Thymus (tissue), 11 donors: Measurements from ENCODE around the gene SLX4IP. TPM values are rescaled to one million over a fixed set of nuclear protein-coding genes. Genes with fewer than 3 reads are reported as not detected.

Experiments
- DNase-seq, 9 donors: peaks; one replicate each; pipeline ENCODE4 v3.0.0-alpha.2; 2013; ENCODE audit warnings: low spot score in 9 of 9, low read depth in 6 of 9, missing footprints in 1 of 9
- H3K27ac ChIP-seq, 2 donors: one replicate each; pipeline ENCODE4 v1.5.1; 2013; ENCODE audit warnings: control low read depth in 1 of 2, low read depth in 1 of 2, low read length in 1 of 2, mild to moderate bottlenecking in 1 of 2, moderate library complexity in 1 of 2
- H3K27me3 ChIP-seq, 2 donors: one replicate each; pipeline ENCODE4 v1.5.1; 2013; ENCODE audit warnings: low read length in 1 of 2; ENCODE audit not compliant: control insufficient read depth in 2 of 2, insufficient read depth in 1 of 2
- H3K36me3 ChIP-seq, 2 donors: one replicate each; pipeline ENCODE4 v1.5.1; 2013; ENCODE audit warnings: low read length in 1 of 2, mild to moderate bottlenecking in 1 of 2, moderate library complexity in 1 of 2; ENCODE audit not compliant: control insufficient read depth in 2 of 2, insufficient read depth in 2 of 2
- H3K4me1 ChIP-seq, 2 donors: one replicate each; pipeline ENCODE4 v1.5.1; 2013; ENCODE audit warnings: low read length in 2 of 2; ENCODE audit not compliant: control insufficient read depth in 2 of 2, insufficient read depth in 2 of 2
- H3K4me3 ChIP-seq, 2 donors: one replicate each; pipeline ENCODE4 v1.5.1; 2013; ENCODE audit warnings: low read length in 2 of 2, control low read depth in 1 of 2, mild to moderate bottlenecking in 1 of 2
- H3K9me3 ChIP-seq, 2 donors: one replicate each; pipeline ENCODE4 v1.5.1; 2013; ENCODE audit warnings: low read length in 1 of 2, mild to moderate bottlenecking in 1 of 2; ENCODE audit not compliant: control insufficient read depth in 2 of 2, insufficient read depth in 1 of 2
- WGBS: extraction: QIAGEN DNeasy Blood & Tissue Kit; methylation state at CpG from one replicate; pipeline ENCODE4 v1.1.7; 2013; 5-methylcytosine and 5-hydroxymethylcytosine counted together
- polyA plus RNA-seq: library from polyadenylated mRNA; stranded (reverse); fragments of 200-250 nt; gene quantifications from one replicate; pipeline ENCODE4 v1.2.3, GENCODE V29; 2013
- total RNA-seq: library from RNA; stranded (reverse); fragments of 120-200 nt; gene quantifications from one replicate; pipeline ENCODE4 v1.2.4, GENCODE V29; 2013
- donor health status: healthy.

Gene SLX4IP
- total and polyA plus RNA-seq, 2 donors = 5.1 to 7.4 TPM

GRCh38 chr20:10513061-10513460, 78.0 kb downstream of the SLX4IP start:
- peaks cover 4 to 22% of the 10 kb centered on the region in 2 donors for H3K4me1 ChIP-seq
- H3K27me3 ChIP-seq = no peaks in the 10 kb centered on the region
- no peak overlapping the region for H3K4me3 ChIP-seq
- H3K27ac ChIP-seq = no peak overlapping the region
- no peak for DNase-seq
- no peaks in the 10 kb centered on the region for H3K36me3 ChIP-seq
- no peaks in the 10 kb centered on the region for H3K9me3 ChIP-seq
- 97% methylated on average over 2 of the region's 2 CpGs for WGBS

- H3K4me3 ChIP-seq = no peak overlapping the region
- H3K27me3 ChIP-seq = no peaks in the 10 kb centered on the region
- 60% methylated on average over 4 of the region's 4 CpGs for WGBS
- no peak for DNase-seq
- H3K36me3 ChIP-seq = no peaks in the 10 kb centered on the region
- H3K9me3 ChIP-seq = no peaks in the 10 kb centered on the region
- H3K27ac ChIP-seq = no peak overlapping the region
- H3K4me1 ChIP-seq = peaks cover 4 to 16% of the 10 kb centered on the region in 2 donors
Measured at GRCh38 chr20:10513931-10514575, 78.9 kb downstream of the SLX4IP start.

GRCh38 chr20:10516529-10516928, 81.4 kb downstream of the SLX4IP start:
- DNase-seq = no peak
- no peak overlapping the region for H3K4me3 ChIP-seq
- H3K4me1 ChIP-seq = peaks cover 4 to 12% of the 10 kb centered on the region in 2 donors
- no peaks in the 10 kb centered on the region for H3K9me3 ChIP-seq
- H3K36me3 ChIP-seq = no peaks in the 10 kb centered on the region
- H3K27ac ChIP-seq = no peak overlapping the region
- H3K27me3 ChIP-seq = no peaks in the 10 kb centered on the region
- WGBS = 48% methylated on average over 2 of the region's 2 CpGs

DNA sequence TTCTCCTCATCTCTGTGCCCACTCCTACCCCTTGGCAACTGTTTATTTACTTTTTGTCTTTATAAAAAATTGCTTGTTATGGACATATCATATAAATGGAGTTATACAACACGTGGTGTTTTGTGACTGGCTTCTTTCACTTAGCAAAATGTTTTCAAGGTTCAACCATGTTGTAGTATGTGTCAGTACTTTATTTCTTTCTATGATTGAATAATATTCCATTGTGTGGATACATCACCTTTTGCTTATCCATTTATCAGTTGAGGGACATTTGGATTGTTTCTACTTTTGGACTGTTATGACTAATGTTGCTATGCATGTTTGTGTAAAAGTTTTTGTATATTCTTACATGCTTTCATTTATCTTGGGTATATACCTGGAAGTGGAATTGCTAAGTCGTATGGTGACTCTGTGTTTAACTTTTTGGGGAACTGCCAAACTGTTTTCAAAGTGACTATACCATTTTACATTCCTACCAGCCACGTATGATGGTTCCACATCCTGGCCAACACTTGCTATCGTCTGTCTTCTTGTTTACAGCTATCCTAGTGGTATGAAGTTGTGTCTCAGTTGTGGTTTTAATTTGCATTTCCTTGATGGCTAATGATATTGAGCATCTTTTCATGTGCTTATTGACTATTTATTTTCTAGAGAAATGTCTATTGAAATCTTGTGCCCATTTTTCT, 84.4 kb downstream of the SLX4IP start:
- 53% methylated on average over 4 of the region's 4 CpGs for WGBS
- DNase-seq = peak in 1 of 9 donors; percentile 36

DNA sequence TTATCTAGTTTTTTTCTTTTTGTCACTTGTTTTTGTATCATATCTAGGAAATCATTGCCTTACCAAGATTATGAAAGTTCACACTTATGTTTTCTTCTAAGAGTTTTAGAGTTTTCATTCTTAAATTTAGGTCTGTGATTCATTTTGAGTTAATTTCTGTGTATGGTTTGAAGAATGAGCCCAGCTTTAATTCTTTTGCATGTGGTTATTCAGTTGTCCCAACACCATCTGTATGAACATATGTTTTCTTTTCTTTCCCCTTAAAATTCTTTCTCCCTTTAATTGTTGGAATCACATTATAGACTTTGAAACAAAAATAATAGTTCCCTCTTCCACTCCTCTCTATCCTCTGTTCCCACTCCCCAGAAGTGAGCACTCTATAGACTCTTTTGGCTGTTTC, 85.4 kb downstream of the SLX4IP start:
- Histone ChIP-seq H3K27me3 (no peaks in the 10 kb centered on the region), H3K4me1 (peaks cover 4 to 10% of the 10 kb centered on the region in 2 donors), H3K9me3 (no peaks in the 10 kb centered on the region), H3K36me3 (no peaks in the 10 kb centered on the region), H3K4me3 (no peak overlapping the region), H3K27ac (no peak overlapping the region)
- no peak for DNase-seq

More for the DNA sequence above, 84.4 kb downstream of the SLX4IP start:
- Histone ChIP-seq H3K27ac (no peak overlapping the region), H3K4me3 (no peak overlapping the region), H3K9me3 (no peaks in the 10 kb centered on the region), H3K27me3 (no peaks in the 10 kb centered on the region), H3K4me1 (peaks cover 4 to 10% of the 10 kb centered on the region in 2 donors), H3K36me3 (no peaks in the 10 kb centered on the region)

DNA sequence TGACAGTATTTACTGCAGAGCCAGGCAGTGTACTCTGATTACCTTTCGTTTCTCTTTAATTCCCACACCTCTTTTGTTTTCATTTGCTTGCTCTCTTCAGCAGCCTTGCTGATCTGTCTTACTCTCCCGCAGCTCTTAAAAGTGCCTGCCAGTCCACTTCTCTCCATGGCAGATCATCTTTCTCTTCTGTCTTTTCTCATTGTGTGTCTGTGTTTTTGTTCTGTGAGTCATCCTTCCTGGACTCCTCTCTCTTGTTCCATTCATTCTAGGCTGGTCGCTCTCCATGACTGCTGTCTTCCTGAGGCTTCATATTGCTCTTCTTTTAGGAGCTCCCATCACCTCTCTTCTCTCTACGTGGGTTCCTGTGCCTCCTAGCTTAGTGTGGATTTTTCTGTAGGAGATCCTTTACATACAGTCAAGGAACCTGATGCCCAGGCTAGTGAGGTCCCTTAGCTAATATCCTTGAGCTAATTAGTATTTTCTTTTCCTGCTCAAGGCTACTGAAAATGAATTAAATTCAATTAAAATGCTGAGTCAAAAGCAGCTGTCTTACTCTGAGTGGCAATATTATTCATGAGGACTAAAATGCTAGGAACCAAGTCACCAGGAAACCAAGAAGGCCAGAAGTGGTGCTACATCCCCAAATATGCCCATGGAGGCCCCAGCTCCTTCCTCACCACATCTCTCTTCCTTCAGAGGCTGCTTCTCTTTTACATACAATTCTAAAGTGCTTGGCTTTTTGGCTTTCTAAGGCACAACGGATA, 86.1 kb downstream of the SLX4IP start:
- no peaks in the 10 kb centered on the region for H3K36me3 ChIP-seq
- WGBS = 77% methylated on average over 5 of the region's 5 CpGs
- H3K4me3 ChIP-seq = no peak overlapping the region
- peaks cover 0 to 5% of the 10 kb centered on the region in 2 donors for H3K4me1 ChIP-seq
- H3K9me3 ChIP-seq = no peaks in the 10 kb centered on the region
- no peak overlapping the region for H3K27ac ChIP-seq
- DNase-seq = no peak
- H3K27me3 ChIP-seq = no peaks in the 10 kb centered on the region

GRCh38 chr20:10521836-10522235, 86.7 kb downstream of the SLX4IP start:
- 85% methylated on average over 1 of the region's 1 CpG for WGBS
- peaks cover 0 to 5% of the 10 kb centered on the region in 2 donors for H3K4me1 ChIP-seq
- no peaks in the 10 kb centered on the region for H3K9me3 ChIP-seq
- H3K27ac ChIP-seq = no peak overlapping the region
- no peak for DNase-seq
- H3K27me3 ChIP-seq = no peaks in the 10 kb centered on the region
- no peaks in the 10 kb centered on the region for H3K36me3 ChIP-seq
- H3K4me3 ChIP-seq = no peak overlapping the region

DNA sequence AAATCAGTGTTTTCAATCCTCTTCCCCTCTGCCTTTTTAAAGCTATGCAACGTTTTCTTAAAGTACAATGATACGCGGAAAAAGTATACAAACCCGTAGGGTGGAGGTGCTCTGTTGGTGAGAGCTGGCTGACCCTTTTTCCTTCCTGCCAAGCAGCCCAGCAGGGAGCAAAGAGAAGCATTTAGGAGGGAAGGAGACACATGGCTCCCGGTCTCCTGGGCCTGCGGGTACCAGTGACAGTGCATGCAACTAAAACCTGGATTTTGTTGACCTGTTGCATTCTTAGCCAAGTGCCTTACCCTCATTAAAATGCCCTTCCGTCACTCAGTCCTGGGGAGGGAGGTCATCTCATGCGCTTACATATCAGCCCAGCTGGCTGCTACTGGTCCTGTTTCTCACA, 87.2 kb downstream of the SLX4IP start:
- H3K4me3 ChIP-seq = no peak overlapping the region
- no peaks in the 10 kb centered on the region for H3K27me3 ChIP-seq
- no peak overlapping the region for H3K27ac ChIP-seq
- no peak for DNase-seq
- no peaks in the 10 kb centered on the region for H3K36me3 ChIP-seq
- 96% methylated on average over 8 of the region's 8 CpGs for WGBS
- no peaks in the 10 kb centered on the region for H3K9me3 ChIP-seq
- peaks cover 0 to 5% of the 10 kb centered on the region in 2 donors for H3K4me1 ChIP-seq

- no peak overlapping the region for H3K27ac ChIP-seq
Measured at GRCh38 chr20:10523443-10523842, 88.3 kb downstream of the SLX4IP start.

More at GRCh38 chr20:10523443-10523842, 88.3 kb downstream of the SLX4IP start:
- 95% methylated on average over 5 of the region's 5 CpGs for WGBS
- no peaks in the 10 kb centered on the region for H3K27me3 ChIP-seq
- no peak for DNase-seq
- no peaks in the 10 kb centered on the region for H3K9me3 ChIP-seq
- no peaks in the 10 kb centered on the region for H3K36me3 ChIP-seq
- no peak overlapping the region for H3K4me3 ChIP-seq
- peaks cover 0 to 5% of the 10 kb centered on the region in 2 donors for H3K4me1 ChIP-seq
